22Rv1 (cell line): ENCODE data around the gene GTF2A1.
"Not testable (repeated sequence)": the region's sequence is repeated elsewhere in the genome, so short reads cannot be mapped to it uniquely, and the experiment has no call there.

Source experiments
- H3K27ac ChIP-seq: fragments of 450-650 bp; 2 replicates; pipeline ENCODE4 v1.5.1; 2017
- ZFX ChIP-seq: fragments of 450-650 bp; IDR thresholded peaks from 2 replicates; pipeline ENCODE4 v1.6.1; 2017; ENCODE audit warnings: antibody characterized with exemption, borderline replicate concordance
- TF ChIP-seq, protein P1 (sequence below): fragments of 450-650 bp; IDR thresholded peaks from 2 replicates; pipeline ENCODE4 v1.5.1; 2017; ENCODE audit warnings: mild to moderate bottlenecking

GTF2A1 gene

DNA sequence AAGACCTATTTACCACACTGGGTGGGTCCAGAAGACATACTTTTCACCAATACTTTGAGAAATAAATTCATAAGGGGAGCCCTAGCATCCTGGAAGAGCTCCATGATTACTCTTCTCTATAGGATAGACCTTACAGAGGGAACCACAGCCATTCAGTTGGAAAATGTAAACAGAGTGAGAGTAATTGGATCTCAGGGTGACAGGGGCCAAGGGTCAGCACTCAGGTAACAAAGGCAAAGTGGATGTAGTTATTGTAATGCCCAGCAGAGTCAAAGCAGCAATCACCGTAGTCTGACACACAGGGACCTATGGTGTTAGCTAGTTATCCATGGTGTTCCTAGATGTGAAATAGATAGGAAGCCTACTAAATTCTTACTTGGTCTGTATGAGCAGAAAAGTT, 10.8 kb upstream of the GTF2A1 start:
- TF ChIP-seq, protein P1, sequence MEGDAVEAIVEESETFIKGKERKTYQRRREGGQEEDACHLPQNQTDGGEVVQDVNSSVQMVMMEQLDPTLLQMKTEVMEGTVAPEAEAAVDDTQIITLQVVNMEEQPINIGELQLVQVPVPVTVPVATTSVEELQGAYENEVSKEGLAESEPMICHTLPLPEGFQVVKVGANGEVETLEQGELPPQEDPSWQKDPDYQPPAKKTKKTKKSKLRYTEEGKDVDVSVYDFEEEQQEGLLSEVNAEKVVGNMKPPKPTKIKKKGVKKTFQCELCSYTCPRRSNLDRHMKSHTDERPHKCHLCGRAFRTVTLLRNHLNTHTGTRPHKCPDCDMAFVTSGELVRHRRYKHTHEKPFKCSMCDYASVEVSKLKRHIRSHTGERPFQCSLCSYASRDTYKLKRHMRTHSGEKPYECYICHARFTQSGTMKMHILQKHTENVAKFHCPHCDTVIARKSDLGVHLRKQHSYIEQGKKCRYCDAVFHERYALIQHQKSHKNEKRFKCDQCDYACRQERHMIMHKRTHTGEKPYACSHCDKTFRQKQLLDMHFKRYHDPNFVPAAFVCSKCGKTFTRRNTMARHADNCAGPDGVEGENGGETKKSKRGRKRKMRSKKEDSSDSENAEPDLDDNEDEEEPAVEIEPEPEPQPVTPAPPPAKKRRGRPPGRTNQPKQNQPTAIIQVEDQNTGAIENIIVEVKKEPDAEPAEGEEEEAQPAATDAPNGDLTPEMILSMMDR, result no peak
- TF ChIP-seq ZFX, result no peak
- no peak overlapping the region for H3K27ac ChIP-seq

DNA sequence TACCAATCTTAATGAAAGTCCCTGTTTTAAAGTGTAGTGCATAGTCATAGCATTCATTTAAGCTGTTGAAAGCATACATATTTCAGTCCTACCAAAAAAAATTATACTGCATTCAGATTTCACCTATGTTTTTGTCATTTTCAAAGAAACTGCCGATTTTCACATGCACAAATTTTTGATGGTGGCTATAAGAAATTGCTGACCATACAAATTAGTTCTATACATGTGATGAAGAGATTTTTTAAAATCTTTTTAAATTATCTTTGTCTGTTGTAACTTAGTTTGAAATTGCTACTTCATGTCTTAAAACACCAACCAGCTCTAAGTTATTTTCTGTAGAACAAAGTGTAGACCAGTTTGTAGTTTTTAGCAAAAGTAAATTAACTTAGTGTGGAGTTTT, 3.5 kb upstream of the GTF2A1 start:
- H3K27ac ChIP-seq, result no peak overlapping the region
- TF ChIP-seq, protein P1, result no peak
- TF ChIP-seq ZFX, result no peak

DNA sequence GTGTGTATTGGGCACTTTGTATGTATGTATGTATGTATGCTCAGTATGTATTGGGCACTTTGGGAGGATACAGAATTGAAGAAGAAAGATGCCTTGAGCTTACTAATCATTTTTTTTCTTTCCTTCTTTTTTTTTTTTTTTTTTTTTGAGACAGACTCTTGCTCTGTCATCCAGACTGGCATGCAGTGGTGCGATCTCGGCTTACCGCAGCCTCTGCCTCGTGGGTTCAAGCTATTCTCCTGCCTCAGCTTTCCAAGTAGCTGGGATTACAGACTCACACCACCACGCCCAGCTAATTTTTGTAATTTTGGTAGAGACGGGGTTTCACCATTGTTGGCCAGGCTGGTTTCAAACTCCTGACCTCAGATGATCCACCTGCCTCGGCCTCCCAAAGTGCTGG, 3.0 kb upstream of the GTF2A1 start:
- H3K27ac ChIP-seq, result not testable (repeated sequence)

DNA sequence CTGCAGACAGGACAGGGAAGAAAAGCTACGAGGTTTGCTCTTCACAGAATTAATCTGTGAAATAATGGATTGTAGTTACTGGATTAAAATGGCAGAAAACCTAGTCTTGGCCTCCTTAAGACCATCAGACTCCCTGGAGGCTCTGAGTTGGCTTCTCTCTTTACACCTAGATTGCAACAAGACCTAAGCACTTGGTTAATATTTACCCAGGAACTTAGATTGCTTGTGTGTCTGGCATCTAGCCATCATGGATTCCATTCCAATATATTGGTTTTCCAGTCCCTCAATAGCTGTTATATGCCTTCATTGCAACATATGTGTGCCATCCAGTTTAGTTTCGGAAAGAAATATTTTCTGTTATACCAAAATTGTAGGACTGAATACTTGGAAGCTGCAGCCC, 1.9 kb upstream of the GTF2A1 start:
- no peak for TF ChIP-seq ZFX
- TF ChIP-seq, protein P1, result no peak
- H3K27ac ChIP-seq, result peak overlapping the region; percentile 99

GRCh38 chr14:81222126-81222525, 1.4 kb upstream of the GTF2A1 start:
- H3K27ac ChIP-seq, result peak overlapping the region; percentile 99
- TF ChIP-seq, protein P1, result no peak
- no peak for TF ChIP-seq ZFX

DNA sequence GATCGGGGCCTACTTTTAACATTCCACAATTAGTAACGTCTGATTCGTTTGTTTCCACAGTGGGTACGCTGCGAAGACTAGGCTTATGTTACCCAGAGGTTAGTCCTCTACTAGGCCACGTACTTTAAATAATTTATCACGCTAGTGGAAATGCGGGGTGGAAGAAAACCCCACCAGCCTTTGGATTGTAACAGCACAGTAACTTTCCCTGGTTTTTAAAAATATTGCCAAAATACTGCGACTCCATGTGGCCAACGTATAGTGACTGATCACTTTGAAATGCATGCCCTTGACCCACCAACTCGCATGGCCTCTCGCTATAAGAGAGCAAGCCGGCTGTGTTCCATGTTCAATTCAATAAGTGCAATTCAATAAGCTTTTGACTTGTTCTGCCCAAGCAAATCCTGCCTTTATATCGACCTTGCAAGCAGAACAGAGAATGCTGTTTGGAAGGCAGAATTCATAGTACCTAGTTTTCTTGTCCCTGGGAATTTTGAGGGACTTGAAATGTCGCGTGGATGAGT, 882 bp upstream of the GTF2A1 start:
- H3K27ac ChIP-seq, result peak overlapping the region; percentile 99
- TF ChIP-seq, protein P1, result no peak
- no peak for TF ChIP-seq ZFX

DNA sequence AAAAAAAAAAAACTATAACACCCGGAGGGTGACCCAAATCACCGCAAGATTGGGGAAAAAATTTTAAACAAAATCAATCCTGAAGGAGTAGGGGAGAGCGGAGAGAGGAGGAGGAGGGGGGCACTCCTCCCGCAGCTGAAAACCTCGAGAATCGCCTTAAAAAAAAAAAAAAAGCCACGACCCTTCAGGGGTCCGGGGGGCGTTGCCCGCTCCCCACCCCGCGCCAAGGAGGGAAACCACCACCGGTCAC, 254 bp downstream of the GTF2A1 start:
- TF ChIP-seq, protein P1, result no peak
- no peak for TF ChIP-seq ZFX
- H3K27ac ChIP-seq, result peak overlapping the region; percentile 99

- H3K27ac ChIP-seq, result peak overlapping the region; percentile 99
- TF ChIP-seq, protein P1, result no peak
- no peak for TF ChIP-seq ZFX
Observed at GRCh38 chr14:81219759-81220579, 790 bp downstream of the GTF2A1 start.
